ENCODE measurements around the gene SUSD2.
A peak's percentile ranks its signal among the peaks of the same experiment; 100 is the strongest.
"Not testable (repeated sequence)": the region's sequence is repeated elsewhere in the genome, so short reads cannot be mapped to it uniquely, and the experiment has no call there.

SUSD2 gene

GRCh38 chr22:24201681-24202614 lies 20.7 kb downstream of the SUSD2 start:
- Histone ChIP-seq H3K36me3 (replicated peaks) (no peaks in the 10 kb centered on the region), H3K27me3 (replicated peaks) (no peaks in the 10 kb centered on the region), H3K4me3 (ENCODE audit: low read depth, low read length) (no peak overlapping the region), H3K27ac (no peak overlapping the region)
- peak; percentile 41 for DNase-seq
- no peak for TF ChIP-seq CTCF (IDR thresholded peaks at IDR 0.05; ENCODE audit: low read depth, low read length, missing control alignments)
- in situ Hi-C loops (cut with HindIII; ENCODE audit: low pct_ligation_motif_present, low sequenced_read_pairs): no loop called here

- DNase-seq: peak; percentile 38
- H3K36me3 ChIP-seq (replicated peaks); H3K27ac ChIP-seq; H3K27me3 ChIP-seq (replicated peaks); H3K4me3 ChIP-seq (ENCODE audit: low read depth, low read length); in situ Hi-C loops (cut with HindIII; ENCODE audit: low pct_ligation_motif_present, low sequenced_read_pairs): not testable (repeated sequence)
These were observed 22.6 kb downstream of the SUSD2 start for GRCh38 chr22:24203856-24204255.

- Histone ChIP-seq H3K4me3 (ENCODE audit: low read depth, low read length) (no peak overlapping the region), H3K27ac (peak overlapping the region; percentile 94), H3K27me3 (replicated peaks) (no peaks in the 10 kb centered on the region), H3K36me3 (replicated peaks) (no peaks in the 10 kb centered on the region)
- no peak for DNase-seq
- in situ Hi-C loops (cut with HindIII; ENCODE audit: low pct_ligation_motif_present, low sequenced_read_pairs): no loop called here
- TF ChIP-seq CTCF (IDR thresholded peaks at IDR 0.05; ENCODE audit: low read depth, low read length, missing control alignments): no peak
These were observed 24.3 kb downstream of the SUSD2 start for GRCh38 chr22:24205438-24206195.

- H3K4me3 ChIP-seq (ENCODE audit: low read depth, low read length); in situ Hi-C loops (cut with HindIII; ENCODE audit: low pct_ligation_motif_present, low sequenced_read_pairs): not testable (repeated sequence)
- peak overlapping the region; percentile 94 for H3K27ac ChIP-seq
These were observed 25.4 kb downstream of the SUSD2 start for GRCh38 chr22:24206460-24207263.

GRCh38 chr22:24207264-24208011 lies 26.2 kb downstream of the SUSD2 start:
- no peak overlapping the region for H3K4me3 ChIP-seq (ENCODE audit: low read depth, low read length)
- no peaks in the 10 kb centered on the region for H3K27me3 ChIP-seq (replicated peaks)
- no peak for DNase-seq
- H3K27ac ChIP-seq: peak overlapping the region; percentile 94
- no peak for TF ChIP-seq CTCF (IDR thresholded peaks at IDR 0.05; ENCODE audit: low read depth, low read length, missing control alignments)
- in situ Hi-C loops (cut with HindIII; ENCODE audit: low pct_ligation_motif_present, low sequenced_read_pairs): no loop called here
- no peaks in the 10 kb centered on the region for H3K36me3 ChIP-seq (replicated peaks)

More at GRCh38 chr22:24206460-24207263, 25.4 kb downstream of the SUSD2 start:
- H3K27me3 ChIP-seq (replicated peaks); H3K36me3 ChIP-seq (replicated peaks): not testable (repeated sequence)
- peak; percentile 41 for DNase-seq

- peak overlapping the region; percentile 94 for H3K27ac ChIP-seq
- no peaks in the 10 kb centered on the region for H3K36me3 ChIP-seq (replicated peaks)
- H3K27me3 ChIP-seq (replicated peaks): no peaks in the 10 kb centered on the region
- in situ Hi-C loops (cut with HindIII; ENCODE audit: low pct_ligation_motif_present, low sequenced_read_pairs): no loop called here
- DNase-seq: peak; percentile 94
- no peak overlapping the region for H3K4me3 ChIP-seq (ENCODE audit: low read depth, low read length)
- no peak for TF ChIP-seq CTCF (IDR thresholded peaks at IDR 0.05; ENCODE audit: low read depth, low read length, missing control alignments)
These were observed 26.9 kb downstream of the SUSD2 start for GRCh38 chr22:24208012-24208749.

Measured in brain microvascular endothelial cell (primary cell).